Liver (tissue), 9 donors: ENCODE results near the gene USP16. TPM values are rescaled to one million over a fixed set of nuclear protein-coding genes. Genes with fewer than 3 reads are reported as not detected.

Experiments
- DNase-seq: peaks from one replicate; pipeline ENCODE4 v3.0.0-alpha.2; 2017; ENCODE audit warnings: low spot score
- H3K27ac ChIP-seq, 2 donors: one replicate each; pipeline ENCODE4 v1.7.0; 2013; ENCODE audit warnings: inconsistent platforms in 2 of 2, low read length in 2 of 2, control low read depth in 1 of 2, low read depth in 1 of 2, mild to moderate bottlenecking in 1 of 2
- H3K27me3 ChIP-seq, 4 donors: one replicate each; pipeline versions ENCODE4 v1.6.1 to v1.7.0; 2013; ENCODE audit warnings: low read length in 3 of 4, inconsistent platforms in 1 of 4, mild to moderate bottlenecking in 1 of 4, moderate library complexity in 1 of 4; ENCODE audit not compliant: control insufficient read depth in 4 of 4, insufficient read depth in 4 of 4
- H3K36me3 ChIP-seq, 4 donors: one replicate each; pipeline versions ENCODE4 v1.6.1 to v1.7.0; 2013; ENCODE audit warnings: low read length in 3 of 4, mild to moderate bottlenecking in 3 of 4, low read depth in 1 of 4, moderate library complexity in 1 of 4; ENCODE audit not compliant: control insufficient read depth in 4 of 4, insufficient read depth in 3 of 4
- H3K4me1 ChIP-seq, 4 donors: one replicate each; pipeline versions ENCODE4 v1.6.1 to v1.7.0; 2013; ENCODE audit warnings: low read length in 3 of 4, mild to moderate bottlenecking in 3 of 4, moderate library complexity in 1 of 4; ENCODE audit not compliant: control insufficient read depth in 4 of 4, insufficient read depth in 4 of 4
- H3K4me3 ChIP-seq, 3 donors: one replicate each; pipeline versions ENCODE4 v1.6.1 to v1.7.0; 2013; ENCODE audit warnings: low read length in 3 of 3, control low read depth in 1 of 3, low read depth in 1 of 3, mild to moderate bottlenecking in 1 of 3
- H3K9ac ChIP-seq, 2 donors: one replicate each; pipeline ENCODE4 v1.7.0; 2013; ENCODE audit warnings: low read length in 2 of 2, mild to moderate bottlenecking in 2 of 2, moderate library complexity in 2 of 2, control low read depth in 1 of 2, low read depth in 1 of 2
- H3K9me3 ChIP-seq, 4 donors: one replicate each; pipeline versions ENCODE4 v1.6.1 to v1.7.0; 2013; ENCODE audit warnings: low read length in 3 of 4; ENCODE audit not compliant: control insufficient read depth in 4 of 4
- EGR1 ChIP-seq, 2 donors: IDR thresholded peaks; 2 replicates each; pipeline ENCODE4 v1.6.1; 2016 to 2018; ENCODE audit warnings: antibody characterized with exemption in 2 of 2, low read depth in 2 of 2
- FOXA1 ChIP-seq: IDR thresholded peaks from 2 replicates; pipeline ENCODE4 v1.6.1; 2016; ENCODE audit warnings: antibody characterized with exemption
- GABPA ChIP-seq, 2 donors: IDR thresholded peaks in 1 of 2; conservative IDR thresholded peaks in 1 of 2; 2 replicates each; pipeline ENCODE4 v1.6.1; 2016; ENCODE audit warnings: antibody characterized with exemption in 2 of 2, mild to moderate bottlenecking in 1 of 2, moderate library complexity in 1 of 2
- HNF4A ChIP-seq, 2 donors: conservative IDR thresholded peaks; 2 replicates each; pipeline ENCODE4 v1.6.1; 2016; ENCODE audit warnings: antibody characterized with exemption in 2 of 2, mild to moderate bottlenecking in 2 of 2
- JUND ChIP-seq, 2 donors: IDR thresholded peaks; 2 replicates each; pipeline ENCODE4 v1.6.1; 2016; ENCODE audit warnings: antibody characterized with exemption in 2 of 2
- RAD21 ChIP-seq, 2 donors: IDR thresholded peaks; 2 replicates each; pipeline ENCODE4 v1.6.1; 2016; ENCODE audit warnings: antibody characterized with exemption in 2 of 2, mild to moderate bottlenecking in 2 of 2
- WGBS: extraction: QIAGEN DNeasy Blood & Tissue Kit; methylation state at CpG from one replicate; pipeline ENCODE4 v1.1.7; 2013; 5-methylcytosine and 5-hydroxymethylcytosine counted together
- polyA plus RNA-seq, 2 donors: library from polyadenylated mRNA; stranded (reverse) in 1 of 2; unstranded in 1 of 2; fragments of 200-250 nt in 1 of 2; fragments of >200 nt in 1 of 2; fragmentation: Nextera tagmentation in 1 of 2; extraction: Ambion mirVana in 1 of 2; gene quantifications; one replicate each; pipeline versions ENCODE4 v1.2.1 to v1.2.3, GENCODE V29; 2013 to 2015
- total RNA-seq, 2 donors: library from RNA; depleted of rRNA; stranded (reverse); fragments of >200 nt; gene quantifications; one replicate each; pipeline ENCODE4 v1.2.3, GENCODE V29; 2014
- TF ChIP-seq, protein P1 (sequence below): IDR thresholded peaks from 2 replicates; pipeline ENCODE4 v1.6.1; 2016; ENCODE audit warnings: antibody characterized with exemption
- TF ChIP-seq, protein P2 (sequence below): IDR thresholded peaks from 2 replicates; pipeline ENCODE4 v1.6.1; 2016; ENCODE audit warnings: antibody characterized with exemption
- TF ChIP-seq, protein P3 (sequence below): fragments of 150-350 bp; IDR thresholded peaks from 2 replicates; pipeline ENCODE4 v1.5.1; 2017; ENCODE audit warnings: improper control_type of control experiment, low read depth, low read length; ENCODE audit not compliant: missing input control
- TF ChIP-seq, protein P4 (sequence below): IDR thresholded peaks from 2 replicates; pipeline ENCODE4 v1.6.1; 2016; ENCODE audit warnings: antibody characterized with exemption, mild to moderate bottlenecking
- donor health status: healthy.
- donor health status: healthy.
- donor health status: healthy.
- donor health status: healthy.
- donor health status: healthy.

USP16 gene
- total and polyA plus RNA-seq, 4 donors: 13.3 to 45.3 (median 18.1) TPM

DNA sequence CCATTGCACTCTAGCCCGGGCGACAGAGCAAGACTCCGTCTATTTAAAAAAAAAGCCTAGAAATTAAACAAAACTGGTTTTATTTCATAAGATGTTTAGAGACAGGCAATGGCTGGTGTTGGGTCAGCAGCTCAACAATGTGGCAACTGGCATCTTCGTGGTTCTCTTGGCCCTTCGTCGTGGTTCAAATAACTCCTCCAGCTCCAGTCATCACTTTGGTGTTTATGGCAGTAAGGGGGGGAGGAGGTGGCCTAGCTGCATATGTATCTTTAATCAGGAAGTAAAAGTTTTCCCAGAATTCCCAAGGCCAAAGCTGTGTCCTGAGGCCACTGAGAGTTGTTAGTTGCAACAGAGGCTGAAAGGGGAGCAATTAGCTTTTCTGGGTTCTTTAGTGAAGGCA, 18.8 kb upstream of the USP16 start:
- H3K9me3 ChIP-seq: no peaks in the 10 kb centered on the region
- WGBS: 96% methylated on average over 6 of the region's 6 CpGs

DNA sequence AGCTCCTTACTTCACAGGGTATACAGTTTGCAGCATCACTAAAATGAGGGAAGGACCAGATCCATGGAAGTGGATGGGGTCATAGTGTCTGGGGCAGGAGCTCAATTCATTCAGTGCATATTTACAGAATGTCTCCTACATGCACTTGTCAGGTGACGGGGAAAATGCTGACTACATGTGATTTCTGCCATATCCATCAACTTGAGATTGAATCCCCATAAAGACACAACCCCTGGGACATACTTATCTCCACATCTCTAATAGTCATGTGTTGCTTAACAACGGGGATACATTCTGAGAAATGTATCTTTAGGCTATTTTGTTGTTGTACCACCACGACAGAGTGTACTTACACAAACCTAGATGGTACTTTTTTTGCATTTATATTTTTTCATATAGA, 17.3 kb upstream of the USP16 start:
- Histone ChIP-seq H3K27me3 (no peaks in the 10 kb centered on the region), H3K4me3 (no peak overlapping the region), H3K36me3 (peaks cover 2 to 11% (median 9%) of the 10 kb centered on the region in 4 donors), H3K9me3 (no peaks in the 10 kb centered on the region), H3K9ac (no peak overlapping the region), H3K4me1 (peaks cover 0 to 3% (median 2%) of the 10 kb centered on the region in 4 donors), H3K27ac (no peak overlapping the region)
- DNase-seq: no peak
- 96% methylated on average over 3 of the region's 3 CpGs for WGBS
- TF ChIP-seq, protein P1, sequence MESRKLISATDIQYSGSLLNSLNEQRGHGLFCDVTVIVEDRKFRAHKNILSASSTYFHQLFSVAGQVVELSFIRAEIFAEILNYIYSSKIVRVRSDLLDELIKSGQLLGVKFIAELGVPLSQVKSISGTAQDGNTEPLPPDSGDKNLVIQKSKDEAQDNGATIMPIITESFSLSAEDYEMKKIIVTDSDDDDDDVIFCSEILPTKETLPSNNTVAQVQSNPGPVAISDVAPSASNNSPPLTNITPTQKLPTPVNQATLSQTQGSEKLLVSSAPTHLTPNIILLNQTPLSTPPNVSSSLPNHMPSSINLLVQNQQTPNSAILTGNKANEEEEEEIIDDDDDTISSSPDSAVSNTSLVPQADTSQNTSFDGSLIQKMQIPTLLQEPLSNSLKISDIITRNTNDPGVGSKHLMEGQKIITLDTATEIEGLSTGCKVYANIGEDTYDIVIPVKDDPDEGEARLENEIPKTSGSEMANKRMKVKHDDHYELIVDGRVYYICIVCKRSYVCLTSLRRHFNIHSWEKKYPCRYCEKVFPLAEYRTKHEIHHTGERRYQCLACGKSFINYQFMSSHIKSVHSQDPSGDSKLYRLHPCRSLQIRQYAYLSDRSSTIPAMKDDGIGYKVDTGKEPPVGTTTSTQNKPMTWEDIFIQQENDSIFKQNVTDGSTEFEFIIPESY: no peak
- TF ChIP-seq HNF4A (conservative IDR thresholded peaks at IDR 0.05): no peak
- TF ChIP-seq EGR1 (IDR thresholded peaks at IDR 0.05; ENCODE audit: low read depth in 2 of 2): no peak
- no peak for TF ChIP-seq FOXA1
- no peak for TF ChIP-seq GABPA (IDR thresholded peaks at IDR 0.05 in 1 of 2, conservative IDR thresholded peaks at IDR 0.05 in 1 of 2)
- no peak for TF ChIP-seq RAD21 (IDR thresholded peaks at IDR 0.05)
- TF ChIP-seq, protein P2, sequence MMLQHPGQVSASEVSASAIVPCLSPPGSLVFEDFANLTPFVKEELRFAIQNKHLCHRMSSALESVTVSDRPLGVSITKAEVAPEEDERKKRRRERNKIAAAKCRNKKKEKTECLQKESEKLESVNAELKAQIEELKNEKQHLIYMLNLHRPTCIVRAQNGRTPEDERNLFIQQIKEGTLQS: no peak
- TF ChIP-seq, protein P3, sequence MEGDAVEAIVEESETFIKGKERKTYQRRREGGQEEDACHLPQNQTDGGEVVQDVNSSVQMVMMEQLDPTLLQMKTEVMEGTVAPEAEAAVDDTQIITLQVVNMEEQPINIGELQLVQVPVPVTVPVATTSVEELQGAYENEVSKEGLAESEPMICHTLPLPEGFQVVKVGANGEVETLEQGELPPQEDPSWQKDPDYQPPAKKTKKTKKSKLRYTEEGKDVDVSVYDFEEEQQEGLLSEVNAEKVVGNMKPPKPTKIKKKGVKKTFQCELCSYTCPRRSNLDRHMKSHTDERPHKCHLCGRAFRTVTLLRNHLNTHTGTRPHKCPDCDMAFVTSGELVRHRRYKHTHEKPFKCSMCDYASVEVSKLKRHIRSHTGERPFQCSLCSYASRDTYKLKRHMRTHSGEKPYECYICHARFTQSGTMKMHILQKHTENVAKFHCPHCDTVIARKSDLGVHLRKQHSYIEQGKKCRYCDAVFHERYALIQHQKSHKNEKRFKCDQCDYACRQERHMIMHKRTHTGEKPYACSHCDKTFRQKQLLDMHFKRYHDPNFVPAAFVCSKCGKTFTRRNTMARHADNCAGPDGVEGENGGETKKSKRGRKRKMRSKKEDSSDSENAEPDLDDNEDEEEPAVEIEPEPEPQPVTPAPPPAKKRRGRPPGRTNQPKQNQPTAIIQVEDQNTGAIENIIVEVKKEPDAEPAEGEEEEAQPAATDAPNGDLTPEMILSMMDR: no peak
- TF ChIP-seq JUND (IDR thresholded peaks at IDR 0.05): no peak
- TF ChIP-seq, protein P4, sequence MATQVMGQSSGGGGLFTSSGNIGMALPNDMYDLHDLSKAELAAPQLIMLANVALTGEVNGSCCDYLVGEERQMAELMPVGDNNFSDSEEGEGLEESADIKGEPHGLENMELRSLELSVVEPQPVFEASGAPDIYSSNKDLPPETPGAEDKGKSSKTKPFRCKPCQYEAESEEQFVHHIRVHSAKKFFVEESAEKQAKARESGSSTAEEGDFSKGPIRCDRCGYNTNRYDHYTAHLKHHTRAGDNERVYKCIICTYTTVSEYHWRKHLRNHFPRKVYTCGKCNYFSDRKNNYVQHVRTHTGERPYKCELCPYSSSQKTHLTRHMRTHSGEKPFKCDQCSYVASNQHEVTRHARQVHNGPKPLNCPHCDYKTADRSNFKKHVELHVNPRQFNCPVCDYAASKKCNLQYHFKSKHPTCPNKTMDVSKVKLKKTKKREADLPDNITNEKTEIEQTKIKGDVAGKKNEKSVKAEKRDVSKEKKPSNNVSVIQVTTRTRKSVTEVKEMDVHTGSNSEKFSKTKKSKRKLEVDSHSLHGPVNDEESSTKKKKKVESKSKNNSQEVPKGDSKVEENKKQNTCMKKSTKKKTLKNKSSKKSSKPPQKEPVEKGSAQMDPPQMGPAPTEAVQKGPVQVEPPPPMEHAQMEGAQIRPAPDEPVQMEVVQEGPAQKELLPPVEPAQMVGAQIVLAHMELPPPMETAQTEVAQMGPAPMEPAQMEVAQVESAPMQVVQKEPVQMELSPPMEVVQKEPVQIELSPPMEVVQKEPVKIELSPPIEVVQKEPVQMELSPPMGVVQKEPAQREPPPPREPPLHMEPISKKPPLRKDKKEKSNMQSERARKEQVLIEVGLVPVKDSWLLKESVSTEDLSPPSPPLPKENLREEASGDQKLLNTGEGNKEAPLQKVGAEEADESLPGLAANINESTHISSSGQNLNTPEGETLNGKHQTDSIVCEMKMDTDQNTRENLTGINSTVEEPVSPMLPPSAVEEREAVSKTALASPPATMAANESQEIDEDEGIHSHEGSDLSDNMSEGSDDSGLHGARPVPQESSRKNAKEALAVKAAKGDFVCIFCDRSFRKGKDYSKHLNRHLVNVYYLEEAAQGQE: no peak

More for the DNA sequence above, 18.8 kb upstream of the USP16 start:
- Histone ChIP-seq H3K27ac (no peak overlapping the region), H3K9ac (no peak overlapping the region), H3K36me3 (peaks cover 0 to 11% (median 9%) of the 10 kb centered on the region in 4 donors), H3K4me1 (peaks cover 0 to 3% (median 2%) of the 10 kb centered on the region in 4 donors), H3K4me3 (no peak overlapping the region), H3K27me3 (no peaks in the 10 kb centered on the region)
- TF ChIP-seq, protein P1: no peak
- DNase-seq: no peak
